Measurements from ENCODE around the gene KCNK13.

- TF ChIP-seq CTCF (conservative IDR thresholded peaks at IDR 0.05; ENCODE audit: low read depth in 2 of 2) (no peak), EZH2phosphoT487 (IDR thresholded peaks at IDR 0.05; ENCODE audit: unreplicated experiment) (no peak), REST (IDR thresholded peaks at IDR 0.05; ENCODE audit: unreplicated experiment) (no peak), EZH2 (IDR thresholded peaks at IDR 0.05; ENCODE audit: low read depth, unreplicated experiment) (no peak), ZNF462 (CRISPR knock-in tag; IDR thresholded peaks at IDR 0.05) (no peak), CREB1 (CRISPR knock-in tag; IDR thresholded peaks at IDR 0.05; ENCODE audit: low read depth) (no peak), ZNF114 (CRISPR knock-in tag; IDR thresholded peaks at IDR 0.05) (no peak), ETS1 (IDR thresholded peaks at IDR 0.05) (no peak), NANOG (IDR thresholded peaks at IDR 0.05; ENCODE audit: borderline replicate concordance) (no peak), POLR2AphosphoS5 (IDR thresholded peaks at IDR 0.05; ENCODE audit: low read depth) (no peak), JUNB (IDR thresholded peaks at IDR 0.05; ENCODE audit: unreplicated experiment) (no peak)
Observed at GRCh38 chr14:90198541-90199060, 136.8 kb downstream of the KCNK13 start.

Measured in GM23338 (cell line).